HuH-7 (cell line): ENCODE results near the gene IRF2BP1.

Experiments
- DNase-seq: peaks from one replicate; pipeline ENCODE4 v3.0.0; 2011; ENCODE audit warnings: low spot score

IRF2BP1 gene

GRCh38 chr19:45863335-45863839, 22.6 kb downstream of the IRF2BP1 start:
- no peak for DNase-seq

- peak; percentile 97 for DNase-seq
Measured at GRCh38 chr19:45862564-45863334, 23.2 kb downstream of the IRF2BP1 start, which contains the start of gene SYMPK. SYMPK (minus strand) TSS chr19:45863147; CDS start chr19:45854495, 8,652 bp downstream.

- no peak for DNase-seq
Measured at GRCh38 chr19:45862271-45862563, 23.7 kb downstream of the IRF2BP1 start.

- no peak for DNase-seq
Measured at GRCh38 chr19:45860359-45861259, 25.3 kb downstream of the IRF2BP1 start.

GRCh38 chr19:45854167-45854778, 31.7 kb downstream of the IRF2BP1 start:
- no peak for DNase-seq

GRCh38 chr19:45852983-45853382, 33.0 kb downstream of the IRF2BP1 start:
- no peak for DNase-seq

GRCh38 chr19:45852145-45852750, 33.7 kb downstream of the IRF2BP1 start:
- no peak for DNase-seq

- DNase-seq: no peak
Measured at GRCh38 chr19:45848922-45849321, 37.0 kb downstream of the IRF2BP1 start.

GRCh38 chr19:45847663-45848062, 38.3 kb downstream of the IRF2BP1 start:
- no peak for DNase-seq

- no peak for DNase-seq
Measured at GRCh38 chr19:45842198-45842597, 43.7 kb downstream of the IRF2BP1 start.

- no peak for DNase-seq
Measured at GRCh38 chr19:45834970-45835369, 51.0 kb downstream of the IRF2BP1 start.
